Upper lobe of right lung (tissue), 1 donor: ENCODE data around the gene PRSS2. TPM values are rescaled to one million over a fixed set of nuclear protein-coding genes. Genes with fewer than 3 reads are reported as not detected.
"Not testable (repeated sequence)": the region's sequence is repeated elsewhere in the genome, so short reads cannot be mapped to it uniquely, and the experiment has no call there.

ENCODE experiments used
- ATAC-seq: fragments of 200-7000 bp; cut with Tn5 transposase; one replicate; pipeline ENCODE4 v1.9.1; 2020; ENCODE audit warnings: mild to moderate bottlenecking, moderate library complexity
- DNase-seq: peaks from one replicate; pipeline ENCODE4 v3.0.0-alpha.2; 2020
- H3K27ac ChIP-seq: fragments of 200-600 bp; one replicate; pipeline ENCODE4 v1.8.0; 2022
- H3K27me3 ChIP-seq: fragments of 200-600 bp; one replicate; pipeline ENCODE4 v1.8.0; 2022; ENCODE audit warnings: mild to moderate bottlenecking
- H3K36me3 ChIP-seq: fragments of 200-600 bp; one replicate; pipeline ENCODE4 v1.8.0; 2022
- H3K4me1 ChIP-seq: fragments of 200-600 bp; one replicate; pipeline ENCODE4 v1.8.0; 2022
- H3K4me3 ChIP-seq: fragments of 200-600 bp; one replicate; pipeline ENCODE4 v1.8.0; 2022; ENCODE audit warnings: mild to moderate bottlenecking
- H3K9me3 ChIP-seq: fragments of 200-600 bp; one replicate; pipeline ENCODE4 v1.8.0; 2022
- intact Hi-C: fragments of 100-400 bp; cut with DNase I; formaldehyde crosslinking; loops from one replicate; pipeline ENCODE4 v1.11.0; 2022
- total RNA-seq: library from RNA; stranded (reverse); fragmentation: NEBNext Ultra II Directional; extraction: Animal tissue kit (Norgen Biotek cat#: 25700); gene quantifications from one replicate; pipeline ENCODE4 v1.2.1, GENCODE V29; 2021
- TF ChIP-seq, protein P1 (sequence below): fragments of 200-600 bp; IDR thresholded peaks from one replicate; pipeline ENCODE4 v1.8.0; 2022; ENCODE audit warnings: antibody characterized with exemption
- donor health status: DM: no; HTN: yes; CAD: no; lungs with severe emphysema.

PRSS2 gene
- total RNA-seq, 1 donor from 2014 or later = not detected

DNA sequence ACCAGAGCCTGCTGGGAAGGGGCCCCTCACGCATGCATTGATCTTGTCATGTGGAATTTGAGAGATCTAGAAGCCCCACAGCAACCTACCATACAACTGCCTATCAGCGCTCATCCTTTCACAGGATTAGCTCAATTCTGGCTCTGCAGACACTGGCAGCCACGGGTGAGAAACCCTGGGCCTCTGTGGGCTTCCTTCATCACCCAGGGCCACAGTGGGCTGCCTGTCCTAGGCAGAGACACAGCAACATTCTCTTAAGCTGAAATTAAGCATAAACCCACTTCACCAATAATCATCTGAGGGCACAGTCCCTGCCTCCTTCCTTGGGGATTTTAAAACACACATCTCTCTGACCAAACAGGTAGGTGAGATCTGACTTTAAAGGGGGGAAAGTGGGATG is 3.3 kb upstream of the PRSS2 start:
- no peaks in the 10 kb centered on the region for H3K36me3 ChIP-seq
- no peak overlapping the region for H3K4me3 ChIP-seq
- no peaks in the 10 kb centered on the region for H3K9me3 ChIP-seq
- no peak overlapping the region for H3K27ac ChIP-seq
- no peaks in the 10 kb centered on the region for H3K4me1 ChIP-seq
- intact Hi-C loops = no loop called here
- TF ChIP-seq, protein P1, sequence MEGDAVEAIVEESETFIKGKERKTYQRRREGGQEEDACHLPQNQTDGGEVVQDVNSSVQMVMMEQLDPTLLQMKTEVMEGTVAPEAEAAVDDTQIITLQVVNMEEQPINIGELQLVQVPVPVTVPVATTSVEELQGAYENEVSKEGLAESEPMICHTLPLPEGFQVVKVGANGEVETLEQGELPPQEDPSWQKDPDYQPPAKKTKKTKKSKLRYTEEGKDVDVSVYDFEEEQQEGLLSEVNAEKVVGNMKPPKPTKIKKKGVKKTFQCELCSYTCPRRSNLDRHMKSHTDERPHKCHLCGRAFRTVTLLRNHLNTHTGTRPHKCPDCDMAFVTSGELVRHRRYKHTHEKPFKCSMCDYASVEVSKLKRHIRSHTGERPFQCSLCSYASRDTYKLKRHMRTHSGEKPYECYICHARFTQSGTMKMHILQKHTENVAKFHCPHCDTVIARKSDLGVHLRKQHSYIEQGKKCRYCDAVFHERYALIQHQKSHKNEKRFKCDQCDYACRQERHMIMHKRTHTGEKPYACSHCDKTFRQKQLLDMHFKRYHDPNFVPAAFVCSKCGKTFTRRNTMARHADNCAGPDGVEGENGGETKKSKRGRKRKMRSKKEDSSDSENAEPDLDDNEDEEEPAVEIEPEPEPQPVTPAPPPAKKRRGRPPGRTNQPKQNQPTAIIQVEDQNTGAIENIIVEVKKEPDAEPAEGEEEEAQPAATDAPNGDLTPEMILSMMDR = no peak
- H3K27me3 ChIP-seq = no peaks in the 10 kb centered on the region
- no peak for DNase-seq
- ATAC-seq = no peak

GRCh38 chr7:142767861-142768260 is 2.9 kb upstream of the PRSS2 start:
- ATAC-seq (no peak), DNase-seq (no peak)
- Histone ChIP-seq H3K27ac (no peak overlapping the region), H3K4me1 (no peaks in the 10 kb centered on the region), H3K36me3 (no peaks in the 10 kb centered on the region), H3K9me3 (no peaks in the 10 kb centered on the region), H3K4me3 (no peak overlapping the region), H3K27me3 (no peaks in the 10 kb centered on the region)
- TF ChIP-seq, protein P1 = no peak
- intact Hi-C loops = no loop called here

DNA sequence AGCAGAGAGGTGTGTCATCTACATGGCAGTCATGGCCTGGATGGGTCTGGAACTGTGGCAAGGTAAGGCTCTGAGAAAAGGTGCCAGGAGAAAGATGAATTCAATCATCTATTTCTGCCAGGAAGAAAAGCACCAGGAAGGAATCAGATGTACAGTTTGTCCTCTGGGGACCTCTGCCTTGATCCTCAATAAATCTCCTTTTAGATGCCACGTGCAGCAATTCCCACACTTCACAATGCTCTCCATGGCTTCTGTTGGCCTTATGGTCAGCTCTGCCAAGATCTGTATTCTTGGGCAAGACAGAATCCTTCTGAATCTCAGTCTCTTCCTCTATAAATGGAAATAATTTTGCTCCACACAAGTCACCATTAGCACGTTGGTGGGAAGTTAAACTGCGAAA is 1.9 kb upstream of the PRSS2 start:
- H3K27me3 ChIP-seq, H3K36me3 ChIP-seq, H3K9me3 ChIP-seq, ATAC-seq, H3K4me1 ChIP-seq, intact Hi-C loops, DNase-seq, H3K4me3 ChIP-seq, H3K27ac ChIP-seq: not testable (repeated sequence)

GRCh38 chr7:142771353-142771723 is 568 bp downstream of the PRSS2 start:
- no peak for DNase-seq
- H3K4me1 ChIP-seq = no peaks in the 10 kb centered on the region
- H3K27ac ChIP-seq = no peak overlapping the region
- no peaks in the 10 kb centered on the region for H3K27me3 ChIP-seq
- no peak for ATAC-seq
- intact Hi-C loops = no loop called here
- no peaks in the 10 kb centered on the region for H3K9me3 ChIP-seq
- TF ChIP-seq, protein P1 = no peak
- H3K4me3 ChIP-seq = no peak overlapping the region
- H3K36me3 ChIP-seq = no peaks in the 10 kb centered on the region

GRCh38 chr7:142772051-142772450 is 1.3 kb downstream of the PRSS2 start:
- DNase-seq (no peak), ATAC-seq (no peak)
- H3K4me1 ChIP-seq = no peaks in the 10 kb centered on the region
- no peak overlapping the region for H3K27ac ChIP-seq
- H3K9me3 ChIP-seq = no peaks in the 10 kb centered on the region
- no peaks in the 10 kb centered on the region for H3K36me3 ChIP-seq
- TF ChIP-seq, protein P1 = no peak
- no peaks in the 10 kb centered on the region for H3K27me3 ChIP-seq
- intact Hi-C loops = no loop called here
- no peak overlapping the region for H3K4me3 ChIP-seq

GRCh38 chr7:142772673-142773072 is 1.9 kb downstream of the PRSS2 start:
- no peak overlapping the region for H3K27ac ChIP-seq
- TF ChIP-seq, protein P1 = no peak
- DNase-seq (no peak), ATAC-seq (no peak)
- no peaks in the 10 kb centered on the region for H3K27me3 ChIP-seq
- intact Hi-C loops = no loop called here
- no peaks in the 10 kb centered on the region for H3K4me1 ChIP-seq
- H3K9me3 ChIP-seq = no peaks in the 10 kb centered on the region
- no peaks in the 10 kb centered on the region for H3K36me3 ChIP-seq
- H3K4me3 ChIP-seq = no peak overlapping the region
